ENCODE measurements around the gene MRAS. TPM values are rescaled to one million over a fixed set of nuclear protein-coding genes. Genes with fewer than 3 reads are reported as not detected.

Gene MRAS
- not detected for total RNA-seq

DNA sequence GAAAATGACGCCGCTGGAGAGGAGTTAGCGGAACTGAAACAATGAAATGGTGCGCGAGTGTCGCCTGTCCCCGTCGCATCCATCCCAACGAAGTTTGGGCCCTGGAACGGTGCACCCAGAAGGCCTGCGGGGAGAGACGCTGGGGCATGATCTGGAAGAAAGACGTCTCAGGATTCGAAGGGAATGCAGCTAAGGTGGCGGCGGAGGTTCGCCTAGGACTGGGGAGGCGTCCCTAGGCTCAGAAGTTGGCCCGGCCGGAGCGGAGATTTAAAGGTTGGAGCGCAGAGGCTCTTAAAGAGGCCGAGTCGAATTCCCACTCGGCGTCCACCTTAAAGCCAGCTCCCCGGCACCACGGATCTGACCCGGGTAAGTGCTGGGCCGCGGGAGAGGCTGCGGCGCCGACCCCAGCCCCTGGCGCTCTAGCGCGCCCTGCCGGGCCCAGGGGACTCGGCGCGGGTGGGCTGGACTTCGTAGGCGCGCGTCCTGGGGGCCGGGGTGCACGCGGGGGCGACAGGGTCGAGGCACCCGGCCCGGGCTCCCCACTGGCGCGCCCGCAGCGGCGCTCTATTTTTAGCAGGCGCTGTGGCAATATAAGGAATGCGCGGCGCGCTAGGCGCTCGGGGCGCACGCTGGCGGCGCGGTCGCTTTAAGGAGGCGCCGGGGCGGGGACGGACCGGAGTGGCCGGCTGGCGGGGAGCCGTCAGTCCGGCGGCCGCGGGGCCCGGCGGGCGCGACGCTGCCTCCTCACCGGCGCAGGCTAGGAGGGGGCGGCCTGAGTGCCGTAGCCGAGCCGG, at the start of gene MRAS:
Gene MRAS (plus strand): TSS at position 620 of the 794 bp plus-strand sequence. CDS start 24,305 bp downstream, outside the sequence.
- CTCF ChIA-PET = interaction anchor here (0.6 kb wide), 1 partner anchor 127 kb away, joined by 3 read pairs; no protein-coding TSS in a partner anchor
- H3K27me3 Mint-ChIP-seq = peaks cover 40% of the 10 kb centered on the region
- no peak within 1 kb of the TSS for H3K27ac Mint-ChIP-seq
- no peak for DNase-seq
- H3K4me3 Mint-ChIP-seq = peak within 1 kb of the TSS; percentile 80
- H3K9me3 Mint-ChIP-seq = no peaks in the 10 kb centered on the region
- peaks cover 7% of the 10 kb centered on the region for H3K4me1 Mint-ChIP-seq
- H3K36me3 Mint-ChIP-seq (ENCODE audit: low read depth) = peaks cover 1% of the 10 kb centered on the region
- POLR2A ChIA-PET = no interaction called here

DNA sequence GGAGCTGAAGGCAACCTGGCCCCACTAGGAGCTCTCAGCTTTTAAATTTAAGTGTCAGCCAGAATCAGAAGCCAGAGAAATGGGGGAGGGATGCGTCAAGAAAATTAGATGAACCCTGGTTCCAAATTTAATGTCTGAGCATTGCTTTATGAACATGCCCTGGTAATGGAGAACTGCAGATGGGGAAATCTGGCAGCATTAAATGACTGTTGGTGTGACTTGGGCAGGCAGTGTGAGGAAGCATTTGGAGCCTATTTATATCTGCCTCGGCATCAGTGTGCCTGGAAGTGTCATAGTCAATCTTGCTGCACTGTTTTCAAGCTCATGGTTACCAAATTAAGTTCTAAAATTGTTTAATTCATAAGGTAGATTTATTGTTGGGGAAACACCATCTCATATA, 47.7 kb upstream of the MRAS start:
- H3K4me1 Mint-ChIP-seq = peaks cover 12% of the 10 kb centered on the region
- no peak for DNase-seq
- H3K9me3 Mint-ChIP-seq = no peaks in the 10 kb centered on the region
- H3K27ac Mint-ChIP-seq = peak overlapping the region; percentile 34
- ChIA-PET CTCF (interaction anchor here (0.9 kb wide), 1 partner anchor 17 kb away, joined by 3 read pairs; no protein-coding TSS in a partner anchor), POLR2A (no interaction called here)
- peaks cover 24% of the 10 kb centered on the region for H3K36me3 Mint-ChIP-seq (ENCODE audit: low read depth)
- H3K4me3 Mint-ChIP-seq = no peak overlapping the region
- no peaks in the 10 kb centered on the region for H3K27me3 Mint-ChIP-seq

DNA sequence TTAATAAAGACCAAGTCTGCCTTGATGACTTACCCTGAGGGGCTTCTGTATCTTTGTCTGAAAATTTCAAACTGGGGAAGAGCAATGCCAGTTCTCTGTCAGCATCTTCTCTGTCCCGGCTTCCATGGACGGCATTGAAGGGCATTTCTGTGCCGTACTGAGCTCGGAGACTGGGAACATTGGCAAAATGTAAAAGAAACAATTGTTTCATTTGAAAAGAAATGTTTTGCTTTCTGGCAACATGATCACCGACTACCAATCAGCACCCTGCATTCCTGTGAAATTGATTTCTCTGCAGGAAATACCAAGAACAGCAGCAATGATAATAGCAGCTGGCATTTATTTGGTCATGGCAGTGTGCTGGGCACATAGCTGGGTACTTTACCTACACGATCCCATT, 44.9 kb upstream of the MRAS start:
- Mint-ChIP-seq H3K4me1 (no peaks in the 10 kb centered on the region), H3K27me3 (no peaks in the 10 kb centered on the region), H3K4me3 (no peak overlapping the region), H3K9me3 (peaks cover 9% of the 10 kb centered on the region), H3K27ac (no peak overlapping the region), H3K36me3 (ENCODE audit: low read depth) (peaks cover 9% of the 10 kb centered on the region)
- CTCF ChIA-PET = interaction anchor here (1.5 kb wide), 1 partner anchor 85 kb away, joined by 3 read pairs; no protein-coding TSS in a partner anchor
- POLR2A ChIA-PET = no interaction called here
- no peak for DNase-seq

DNA sequence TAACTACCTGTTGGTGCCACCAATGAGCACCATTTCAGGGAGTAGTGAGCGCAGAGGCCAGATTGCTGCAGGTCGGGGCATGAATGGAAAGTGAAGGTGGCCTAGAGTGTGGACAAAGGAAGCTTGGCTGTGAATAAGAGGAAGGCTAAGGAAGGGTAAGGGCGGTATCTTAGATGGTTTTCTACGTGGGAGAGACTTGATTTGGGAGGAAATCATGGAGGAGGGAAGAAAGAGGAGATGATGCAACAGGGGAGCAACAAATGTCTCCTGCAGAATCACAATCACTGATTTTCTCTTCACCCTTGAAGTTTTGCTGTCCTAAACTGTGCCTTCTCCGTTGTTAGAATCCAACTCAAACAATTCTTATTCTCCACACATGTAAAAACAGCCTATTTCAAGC, 40.5 kb upstream of the MRAS start:
- Mint-ChIP-seq H3K27me3 (peaks cover 9% of the 10 kb centered on the region), H3K27ac (no peak overlapping the region), H3K9me3 (peaks cover 15% of the 10 kb centered on the region), H3K4me3 (no peak overlapping the region), H3K4me1 (no peaks in the 10 kb centered on the region), H3K36me3 (ENCODE audit: low read depth) (peaks cover 4% of the 10 kb centered on the region)
- ChIA-PET POLR2A (no interaction called here), CTCF (interaction anchor here (1.7 kb wide), 1 partner anchor 9 kb away, joined by 4 read pairs; no protein-coding TSS in a partner anchor)
- DNase-seq = no peak

DNA sequence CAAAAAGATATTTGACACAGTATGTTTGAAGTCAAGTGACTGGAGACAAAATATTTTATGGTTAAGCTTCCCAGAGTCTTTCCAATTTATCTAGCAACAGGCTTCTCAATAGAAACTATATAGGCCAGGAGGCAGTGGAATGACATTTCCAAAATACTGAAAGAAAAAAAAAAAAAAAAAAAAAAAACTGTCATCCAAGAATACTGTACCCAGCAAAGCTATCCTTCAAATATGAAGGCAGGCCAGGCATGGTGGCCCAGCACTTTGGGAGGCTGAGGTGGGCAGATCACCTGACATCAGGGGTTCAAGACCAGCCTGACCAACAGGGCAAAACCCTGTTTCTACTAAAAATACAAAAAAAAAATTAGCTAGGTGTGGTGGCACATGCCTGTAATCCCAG, 39.6 kb upstream of the MRAS start:
- ChIA-PET CTCF (interaction anchor here (1.7 kb wide), 1 partner anchor 8 kb away, joined by 4 read pairs; no protein-coding TSS in a partner anchor), POLR2A (no interaction called here)
- Mint-ChIP-seq H3K27me3 (peaks cover 9% of the 10 kb centered on the region), H3K27ac (no peak overlapping the region), H3K9me3 (peaks cover 15% of the 10 kb centered on the region), H3K4me1 (no peaks in the 10 kb centered on the region), H3K4me3 (no peak overlapping the region), H3K36me3 (ENCODE audit: low read depth) (peaks cover 4% of the 10 kb centered on the region)
- no peak for DNase-seq

DNA sequence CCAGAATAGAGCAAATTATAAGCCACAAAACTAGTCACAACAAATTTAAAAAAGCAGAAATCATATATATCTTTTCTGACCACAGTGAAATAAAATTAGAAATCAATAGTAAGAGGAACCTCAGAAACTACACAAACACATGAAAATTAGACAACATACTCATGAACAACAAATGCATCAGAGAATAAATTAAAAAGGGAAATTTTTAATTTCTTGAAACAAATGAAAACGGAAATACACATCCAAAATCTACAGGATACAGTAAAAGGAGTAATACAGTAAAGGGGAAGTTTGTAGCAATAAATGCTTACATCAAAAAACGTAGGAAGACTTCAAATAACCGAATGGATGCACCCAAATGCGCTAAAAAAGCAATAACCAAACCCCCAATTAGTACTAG, 37.9 kb upstream of the MRAS start:
- Mint-ChIP-seq H3K36me3 (ENCODE audit: low read depth) (peaks cover 4% of the 10 kb centered on the region), H3K9me3 (peaks cover 15% of the 10 kb centered on the region), H3K27ac (no peak overlapping the region), H3K27me3 (peaks cover 9% of the 10 kb centered on the region), H3K4me1 (no peaks in the 10 kb centered on the region), H3K4me3 (no peak overlapping the region)
- CTCF ChIA-PET = no interaction called here
- POLR2A ChIA-PET = no interaction called here
- no peak for DNase-seq

DNA sequence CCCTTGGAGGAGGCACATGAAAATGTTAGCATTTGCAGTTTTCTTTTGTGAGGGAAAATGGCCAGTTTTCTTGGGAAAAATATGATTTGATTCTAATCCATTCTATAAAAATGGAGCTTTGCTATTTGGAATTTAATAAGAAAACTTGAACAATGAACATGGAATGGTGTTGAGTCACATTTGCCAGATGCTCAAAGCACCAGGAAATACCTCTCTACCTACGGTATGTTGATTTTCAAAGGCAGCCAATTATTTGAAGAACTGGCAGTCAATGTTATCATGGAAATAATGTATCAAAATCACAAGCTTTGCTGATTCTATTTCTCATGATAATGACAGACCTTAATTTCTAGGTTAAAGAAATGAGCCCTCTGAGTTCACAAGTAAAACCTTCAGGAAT, 33.6 kb upstream of the MRAS start:
- H3K4me3 Mint-ChIP-seq = no peak overlapping the region
- peaks cover 9% of the 10 kb centered on the region for H3K27me3 Mint-ChIP-seq
- DNase-seq = no peak
- ChIA-PET POLR2A (no interaction called here), CTCF (no interaction called here)
- H3K36me3 Mint-ChIP-seq (ENCODE audit: low read depth) = no peaks in the 10 kb centered on the region
- peaks cover 4% of the 10 kb centered on the region for H3K9me3 Mint-ChIP-seq
- H3K4me1 Mint-ChIP-seq = no peaks in the 10 kb centered on the region
- no peak overlapping the region for H3K27ac Mint-ChIP-seq

DNA sequence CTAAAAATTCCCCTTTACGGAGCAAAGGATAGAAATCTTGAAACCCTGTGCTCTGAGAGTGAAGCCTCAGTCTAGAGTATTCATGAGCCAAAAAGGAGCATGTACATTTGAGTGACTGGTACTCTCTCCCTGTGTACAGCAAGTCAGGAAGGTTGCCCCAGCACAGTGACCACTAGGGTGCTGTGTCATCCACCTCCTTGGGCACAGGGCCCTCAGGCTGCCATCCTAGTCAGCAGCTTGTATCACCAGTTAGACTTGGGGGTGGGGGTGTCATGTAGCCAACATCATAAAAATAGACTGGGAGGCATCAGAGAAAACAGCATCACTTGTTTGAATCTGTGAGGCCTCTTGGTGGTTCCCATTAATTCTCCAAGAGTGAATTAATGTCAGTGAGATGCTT, 30.7 kb upstream of the MRAS start:
- H3K27ac Mint-ChIP-seq = no peak overlapping the region
- ChIA-PET CTCF (interaction anchor here (0.6 to 1.4 kb wide), 2 partner anchors 9 to 532 kb away, joined by 4 to 6 read pairs; no protein-coding TSS in a partner anchor), POLR2A (no interaction called here)
- H3K27me3 Mint-ChIP-seq = no peaks in the 10 kb centered on the region
- DNase-seq = no peak
- H3K9me3 Mint-ChIP-seq = no peaks in the 10 kb centered on the region
- H3K4me1 Mint-ChIP-seq = peaks cover 7% of the 10 kb centered on the region
- H3K36me3 Mint-ChIP-seq (ENCODE audit: low read depth) = no peaks in the 10 kb centered on the region
- H3K4me3 Mint-ChIP-seq = no peak overlapping the region

DNA sequence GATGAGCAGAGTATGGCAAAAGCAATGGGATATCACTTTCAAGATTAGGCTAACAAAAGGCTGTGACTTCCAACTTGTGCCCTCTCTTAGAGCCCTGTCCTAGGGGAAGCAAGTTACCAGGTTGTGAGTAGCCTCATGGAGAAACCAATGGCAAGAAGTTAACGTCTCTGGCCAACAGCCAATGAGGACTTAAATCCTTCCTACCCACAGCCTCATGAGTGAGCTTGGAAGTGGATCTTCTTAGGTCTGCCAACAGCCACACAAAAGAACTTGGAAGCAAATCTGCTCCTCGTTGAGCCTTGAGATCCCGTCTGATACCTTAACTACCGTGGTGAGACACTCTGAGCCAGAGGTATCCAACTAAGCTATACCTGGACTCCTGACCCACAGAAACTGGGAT, 24.4 kb upstream of the MRAS start:
- Mint-ChIP-seq H3K9me3 (no peaks in the 10 kb centered on the region), H3K36me3 (ENCODE audit: low read depth) (no peaks in the 10 kb centered on the region), H3K4me1 (peaks cover 34% of the 10 kb centered on the region), H3K27ac (no peak overlapping the region), H3K27me3 (no peaks in the 10 kb centered on the region), H3K4me3 (no peak overlapping the region)
- ChIA-PET CTCF (no interaction called here), POLR2A (no interaction called here)
- no peak for DNase-seq

DNA sequence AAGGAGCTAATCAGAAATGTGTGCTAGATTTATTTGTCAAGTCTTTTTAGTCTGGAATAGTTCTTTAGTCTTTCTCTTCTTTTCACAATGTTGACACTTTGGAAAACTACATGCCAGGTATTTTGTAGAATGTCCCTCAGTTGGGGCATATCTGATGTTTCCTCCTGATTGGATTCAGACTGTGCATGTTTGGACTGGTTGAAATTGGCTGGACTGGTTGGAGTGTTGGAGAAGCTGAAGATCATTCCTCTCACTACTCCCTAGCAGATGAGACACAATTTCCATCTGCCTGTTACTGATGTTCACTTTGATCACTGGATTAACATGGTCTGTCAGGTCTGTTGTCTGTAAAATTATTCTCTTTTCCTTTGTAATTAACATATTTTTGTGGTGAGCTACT, 22.4 kb upstream of the MRAS start:
- ChIA-PET CTCF (interaction anchor here (0.8 to 1.3 kb wide), 2 partner anchors 40 to 107 kb away, joined by 3 to 5 read pairs; no protein-coding TSS in a partner anchor), POLR2A (no interaction called here)
- Mint-ChIP-seq H3K36me3 (ENCODE audit: low read depth) (no peaks in the 10 kb centered on the region), H3K27ac (no peak overlapping the region), H3K4me1 (peaks cover 41% of the 10 kb centered on the region), H3K9me3 (no peaks in the 10 kb centered on the region), H3K4me3 (no peak overlapping the region), H3K27me3 (no peaks in the 10 kb centered on the region)
- DNase-seq = no peak

DNA sequence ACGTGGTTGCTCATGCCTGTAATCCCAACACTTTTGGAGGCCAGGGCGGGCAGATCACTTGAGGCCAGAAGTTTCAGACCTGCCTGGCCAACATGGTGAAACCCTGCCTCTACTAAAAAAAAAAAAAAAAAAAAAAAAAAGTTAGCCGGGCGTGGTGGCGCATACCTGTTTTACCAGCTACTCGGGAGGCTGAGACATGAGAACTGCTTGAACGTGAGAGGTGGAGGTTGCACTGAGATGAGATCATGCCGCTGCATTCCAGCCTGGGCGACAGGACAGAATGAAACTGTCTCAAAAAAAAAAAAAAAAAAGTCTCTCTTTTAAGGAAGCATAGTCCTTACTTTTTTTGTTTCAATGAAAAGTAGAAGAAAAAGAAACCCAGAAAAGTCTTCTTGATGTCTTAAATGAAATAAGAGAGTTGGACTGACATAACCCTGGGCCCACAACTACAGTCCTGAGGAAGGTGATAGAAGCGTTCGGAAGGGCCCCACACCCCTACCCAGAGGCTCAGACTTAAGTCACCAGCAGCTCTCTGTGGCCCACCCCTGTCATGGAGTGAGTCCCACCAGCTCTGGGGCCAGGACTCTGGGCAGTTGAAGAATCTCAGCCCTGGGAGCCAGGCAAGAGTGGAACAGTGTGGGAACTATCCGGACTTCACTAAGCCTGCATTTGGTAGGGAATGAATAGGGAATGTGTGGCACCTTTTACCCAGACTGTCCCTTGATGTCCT, 21.3 kb upstream of the MRAS start:
- no peak overlapping the region for H3K27ac Mint-ChIP-seq
- peaks cover 38% of the 10 kb centered on the region for H3K4me1 Mint-ChIP-seq
- H3K27me3 Mint-ChIP-seq = no peaks in the 10 kb centered on the region

DNA sequence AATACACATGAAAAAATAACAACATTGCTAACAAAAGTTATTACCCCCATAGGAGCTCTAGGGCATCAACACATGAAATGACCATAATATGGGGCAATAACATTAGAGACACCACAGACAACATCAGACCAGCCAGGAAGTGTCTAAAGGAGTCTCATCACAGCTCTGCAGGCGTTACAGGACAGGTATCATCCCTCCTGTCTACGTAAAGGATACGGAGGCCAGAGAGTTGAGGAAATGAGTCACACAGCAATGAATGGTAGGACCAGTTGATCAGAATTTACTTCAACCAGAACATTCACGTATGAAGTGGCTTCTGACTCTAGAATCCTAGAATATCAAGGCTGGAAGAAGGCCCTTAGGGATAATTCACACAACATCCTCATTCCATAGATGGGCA, 20.5 kb upstream of the MRAS start:
- CTCF ChIA-PET = interaction anchor here (1.1 kb wide), 1 partner anchor 19 kb away, joined by 3 read pairs; no protein-coding TSS in a partner anchor
- H3K9me3 Mint-ChIP-seq = no peaks in the 10 kb centered on the region
- peaks cover 37% of the 10 kb centered on the region for H3K4me1 Mint-ChIP-seq
- no peak overlapping the region for H3K4me3 Mint-ChIP-seq
- H3K27me3 Mint-ChIP-seq = peaks cover 2% of the 10 kb centered on the region
- no peak for DNase-seq
- POLR2A ChIA-PET = no interaction called here
- no peaks in the 10 kb centered on the region for H3K36me3 Mint-ChIP-seq (ENCODE audit: low read depth)
- H3K27ac Mint-ChIP-seq = no peak overlapping the region

More for the DNA sequence above, 21.3 kb upstream of the MRAS start:
- ChIA-PET POLR2A (no interaction called here), CTCF (interaction anchor here (0.5 to 1.3 kb wide), 5 partner anchors 31 to 329 kb away, joined by 3 to 5 read pairs (median 4); no protein-coding TSS in a partner anchor)
- H3K36me3 Mint-ChIP-seq (ENCODE audit: low read depth) = no peaks in the 10 kb centered on the region
- H3K9me3 Mint-ChIP-seq = no peaks in the 10 kb centered on the region
- no peak for DNase-seq
- H3K4me3 Mint-ChIP-seq = no peak overlapping the region

DNA sequence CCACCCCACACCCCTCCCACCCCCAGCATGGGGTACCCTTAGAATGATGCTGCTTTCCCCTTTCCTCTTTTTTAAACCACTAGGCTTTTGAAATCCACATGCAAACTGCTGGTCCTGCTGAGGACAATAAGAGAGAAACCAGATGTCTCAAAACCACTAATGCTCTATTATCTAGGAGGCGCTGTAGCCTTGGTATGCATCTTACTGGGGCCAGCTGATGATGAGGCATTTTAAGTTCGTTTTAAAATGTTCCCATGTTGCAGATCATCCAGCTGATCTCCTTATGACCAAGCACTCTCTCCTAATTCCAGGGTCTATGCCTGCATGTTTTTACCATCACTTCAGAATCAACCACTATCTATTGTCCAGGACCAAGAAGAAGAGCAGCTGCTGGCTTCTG, 20.0 kb upstream of the MRAS start:
- no peaks in the 10 kb centered on the region for H3K36me3 Mint-ChIP-seq (ENCODE audit: low read depth)
- H3K27ac Mint-ChIP-seq = no peak overlapping the region
- ChIA-PET POLR2A (no interaction called here), CTCF (interaction anchor here (0.8 to 1.3 kb wide), 5 partner anchors 8 to 266 kb away, joined by 3 to 4 read pairs (median 3); partner anchors contain the start of genes CEP70 and DBR1)
- peaks cover 2% of the 10 kb centered on the region for H3K27me3 Mint-ChIP-seq
- DNase-seq = no peak
- H3K4me1 Mint-ChIP-seq = peaks cover 37% of the 10 kb centered on the region
- peak overlapping the region; percentile 87 for H3K4me3 Mint-ChIP-seq
- no peaks in the 10 kb centered on the region for H3K9me3 Mint-ChIP-seq

All from activated CD4-positive, alpha-beta T cell treated with anti-CD3 and anti-CD28 coated beads, Interleukin-2, amount 10 ng/mL, durations not matched to agents 7 days and 5 days (primary cell).